ENCODE measurements around the gene PTPRB.

Gene PTPRB
- 0 to 0.12 (median 0.04) reads per million in 4 donors for total RNA-seq

DNA sequence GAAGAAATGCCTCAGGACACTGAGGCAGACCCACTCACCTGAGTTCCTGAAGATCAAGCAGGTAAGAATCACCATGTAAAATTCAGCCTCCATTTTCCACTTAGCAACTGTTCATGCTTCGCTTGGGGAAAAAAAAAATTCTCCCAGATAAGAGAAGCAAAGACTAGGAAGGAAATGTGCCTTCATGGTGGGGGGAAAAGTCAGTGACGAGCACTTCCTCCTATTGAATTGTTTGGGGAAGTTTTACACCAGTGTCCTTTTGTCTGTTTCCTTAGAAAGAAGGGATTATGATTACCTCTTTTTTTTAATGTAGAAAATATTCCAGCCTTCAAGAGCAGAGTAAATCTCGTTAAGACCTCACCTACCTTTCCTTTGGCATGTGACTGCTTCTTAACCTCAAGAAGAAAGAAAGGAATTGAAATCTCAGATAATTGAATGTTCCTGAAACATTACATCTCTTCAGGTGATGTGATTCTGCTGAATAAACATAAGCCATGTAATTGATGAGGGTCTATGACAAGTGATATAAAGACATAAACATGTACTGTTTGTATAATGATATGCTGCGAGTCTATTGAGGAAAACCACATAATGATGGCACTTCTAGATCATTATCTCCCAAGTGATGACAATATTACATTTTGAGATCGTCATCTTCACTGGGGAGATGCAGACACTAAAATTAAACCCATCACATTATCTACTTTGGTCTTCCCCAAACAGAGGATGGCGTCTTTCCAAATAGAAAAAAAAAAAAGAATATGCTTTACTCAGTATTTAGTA is at the start of gene PTPRB:
Gene PTPRB (minus strand): TSS at position 127 of the 783 bp plus-strand sequence. CDS start 34 bp downstream, at position 93.
- DNase-seq, result no peak

DNA sequence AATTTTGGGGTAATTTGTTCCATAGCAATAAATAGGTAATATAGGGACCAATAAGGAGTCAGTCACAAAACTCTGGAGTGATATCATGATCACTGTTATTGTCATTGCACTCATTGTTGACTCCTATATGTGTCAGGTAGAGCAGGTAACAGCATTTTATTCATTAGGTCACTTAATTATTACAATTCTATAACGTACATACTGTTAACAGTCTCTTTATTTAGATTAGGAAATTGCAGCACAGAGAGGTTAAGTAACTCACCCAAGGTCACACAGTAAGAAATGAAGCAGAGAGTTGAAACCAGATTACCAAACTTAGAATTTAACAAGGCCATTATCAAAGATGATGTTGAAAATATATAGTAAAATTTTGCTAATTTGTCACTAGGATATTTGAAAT is 49.7 kb upstream of the PTPRB start:
- no peak for DNase-seq

DNA sequence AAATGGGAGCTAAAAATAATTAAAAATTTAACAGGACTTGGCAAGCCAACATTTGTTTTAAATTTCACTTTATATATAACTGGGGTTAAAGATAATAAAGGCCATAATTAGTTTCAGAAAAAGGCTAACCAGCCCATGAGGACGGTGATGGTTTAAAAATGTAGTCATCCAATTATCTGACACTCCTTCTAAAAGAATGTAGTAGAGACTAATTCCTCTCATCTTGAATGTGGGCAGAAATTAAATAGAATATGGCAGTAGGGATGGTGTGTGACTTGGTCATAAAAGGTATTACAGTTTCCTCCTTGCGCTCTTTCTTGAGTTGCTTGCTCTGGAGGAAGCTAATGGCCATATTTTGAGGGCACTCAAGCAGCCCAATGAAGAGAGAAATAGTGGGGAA is 49.1 kb upstream of the PTPRB start:
- DNase-seq, result no peak

DNA sequence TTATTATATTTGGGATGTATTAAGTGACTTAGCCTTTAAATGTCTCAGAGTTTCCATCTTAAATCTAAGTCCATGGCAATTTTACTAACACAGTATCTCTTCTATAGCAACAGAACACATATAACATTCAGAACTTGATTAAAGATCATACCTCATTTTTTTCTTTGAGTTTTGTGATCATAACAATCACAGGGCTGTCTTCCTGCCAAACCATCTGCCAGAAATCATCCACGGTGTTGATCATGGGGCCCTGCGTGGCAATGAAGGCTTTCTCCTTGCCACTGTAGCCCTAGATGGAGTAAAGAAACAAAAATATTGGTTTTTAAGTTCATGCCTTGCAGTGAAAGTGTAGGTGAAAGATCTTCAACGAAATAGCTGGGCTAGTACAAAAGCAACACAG is 46.7 kb upstream of the PTPRB start:
- DNase-seq, result no peak

DNA sequence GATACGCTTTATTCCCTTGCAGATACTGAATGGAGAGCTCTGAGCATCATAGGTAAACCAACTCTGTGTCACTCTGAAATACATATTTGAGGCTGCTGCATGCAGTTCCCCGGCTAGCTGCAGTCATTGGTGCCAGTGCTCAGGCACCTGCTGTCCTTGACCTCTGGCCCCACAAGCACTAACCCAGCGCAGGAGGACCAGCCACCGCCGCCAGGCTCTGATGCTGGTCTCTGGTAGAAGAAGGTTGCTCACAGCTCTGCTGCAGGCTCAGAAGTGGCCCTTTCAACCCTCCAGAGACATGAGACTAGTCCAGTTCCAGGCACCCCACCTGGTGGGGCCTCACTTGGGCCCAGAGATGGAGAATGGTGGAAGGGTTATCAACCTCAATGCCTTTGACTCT is 34.5 kb upstream of the PTPRB start:
- DNase-seq, result no peak

DNA sequence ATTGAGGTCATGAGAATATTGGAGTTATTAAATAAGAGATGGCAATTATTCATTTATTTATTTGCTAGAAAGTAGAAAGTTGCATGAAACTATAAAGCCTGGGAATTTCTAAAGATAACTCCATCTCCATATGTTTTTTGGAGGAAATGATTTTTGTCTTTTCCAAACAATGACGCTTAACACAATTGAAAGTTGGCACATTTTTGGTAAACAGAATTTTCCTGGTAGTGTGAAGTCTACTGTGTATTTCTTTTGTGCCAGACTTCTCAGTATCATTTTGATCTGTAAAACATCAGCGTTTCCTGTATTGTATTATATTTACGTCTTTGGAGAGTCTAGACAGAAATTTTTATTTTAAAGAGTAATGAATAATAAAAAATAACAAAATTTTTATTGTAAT is 33.7 kb upstream of the PTPRB start:
- no peak for DNase-seq

DNA sequence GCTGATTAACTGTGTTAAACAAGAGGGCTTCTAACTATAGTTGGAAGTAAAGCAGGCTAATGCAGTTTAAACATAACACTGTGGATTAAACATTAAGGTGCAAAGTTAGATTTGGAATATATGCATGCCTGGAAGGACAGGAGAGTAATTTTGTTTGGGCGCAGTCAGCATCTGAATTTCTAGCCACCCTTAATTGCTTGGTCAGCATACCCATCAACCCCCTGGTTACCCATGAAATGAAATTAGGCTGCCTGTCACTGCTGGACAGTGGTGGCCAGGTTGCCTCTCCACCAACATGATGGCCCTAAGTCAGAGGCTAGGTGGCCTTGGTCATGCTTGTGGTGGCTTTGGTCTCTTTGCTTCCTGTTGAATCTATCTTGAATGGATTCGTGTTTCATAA is 30.0 kb upstream of the PTPRB start:
- no peak for DNase-seq

DNA sequence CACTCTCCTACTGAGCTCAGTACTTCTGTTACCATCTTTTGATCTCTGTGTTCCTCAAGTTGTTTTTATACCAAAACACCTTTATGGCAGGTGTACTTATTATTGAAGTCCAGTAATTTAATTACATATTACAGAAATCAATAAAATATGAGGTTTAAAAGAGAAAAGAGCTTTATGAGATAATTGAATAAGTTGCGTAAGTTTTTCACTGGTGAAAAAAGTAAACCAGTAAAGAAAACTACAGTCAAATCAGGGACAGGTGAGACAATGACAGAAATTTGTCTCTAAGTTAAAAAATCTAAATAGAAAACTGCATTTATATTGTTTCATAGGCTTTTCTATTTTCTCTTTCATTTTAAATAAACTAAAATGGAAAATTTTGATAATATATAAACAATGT is 29.1 kb upstream of the PTPRB start:
- no peak for DNase-seq

DNA sequence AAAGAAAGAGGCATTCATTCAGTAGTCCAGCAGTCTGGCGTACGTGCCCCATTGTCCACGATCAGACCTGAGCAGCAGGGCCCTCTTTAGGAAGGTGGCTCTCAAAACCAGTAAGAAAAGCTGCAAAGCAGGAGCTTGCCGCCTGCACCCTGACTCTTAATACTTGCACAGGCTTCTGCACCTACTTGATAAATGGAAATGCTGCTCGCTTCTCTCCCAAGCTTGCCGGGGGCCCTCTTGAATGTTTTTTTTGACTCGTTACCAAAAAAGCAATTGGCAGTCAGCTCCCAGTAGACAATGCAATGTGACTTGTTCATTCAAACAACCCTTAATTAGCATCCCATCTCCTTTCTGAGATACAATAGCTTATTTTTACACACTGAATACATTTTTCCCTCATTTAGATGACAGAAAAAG is 27.2 kb upstream of the PTPRB start:
- no peak for DNase-seq

DNA sequence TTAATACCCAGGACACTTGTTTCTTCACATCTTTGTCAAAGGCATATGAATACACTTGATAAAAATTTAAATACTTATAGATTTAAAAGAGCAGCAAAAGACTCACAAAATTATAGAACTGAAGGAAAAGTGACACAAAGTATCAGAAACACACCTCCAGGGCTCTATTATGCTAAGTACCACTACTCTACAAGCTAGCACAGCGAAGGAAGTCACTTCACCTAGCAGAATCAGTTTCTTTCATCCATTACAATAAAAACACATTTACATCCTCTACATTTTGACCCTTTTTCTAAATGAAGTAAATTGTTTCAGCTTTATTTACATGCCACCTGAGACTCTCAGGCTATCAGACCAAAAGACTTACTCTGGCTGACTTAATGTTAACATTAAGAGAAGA is 26.6 kb upstream of the PTPRB start:
- no peak for DNase-seq

DNA sequence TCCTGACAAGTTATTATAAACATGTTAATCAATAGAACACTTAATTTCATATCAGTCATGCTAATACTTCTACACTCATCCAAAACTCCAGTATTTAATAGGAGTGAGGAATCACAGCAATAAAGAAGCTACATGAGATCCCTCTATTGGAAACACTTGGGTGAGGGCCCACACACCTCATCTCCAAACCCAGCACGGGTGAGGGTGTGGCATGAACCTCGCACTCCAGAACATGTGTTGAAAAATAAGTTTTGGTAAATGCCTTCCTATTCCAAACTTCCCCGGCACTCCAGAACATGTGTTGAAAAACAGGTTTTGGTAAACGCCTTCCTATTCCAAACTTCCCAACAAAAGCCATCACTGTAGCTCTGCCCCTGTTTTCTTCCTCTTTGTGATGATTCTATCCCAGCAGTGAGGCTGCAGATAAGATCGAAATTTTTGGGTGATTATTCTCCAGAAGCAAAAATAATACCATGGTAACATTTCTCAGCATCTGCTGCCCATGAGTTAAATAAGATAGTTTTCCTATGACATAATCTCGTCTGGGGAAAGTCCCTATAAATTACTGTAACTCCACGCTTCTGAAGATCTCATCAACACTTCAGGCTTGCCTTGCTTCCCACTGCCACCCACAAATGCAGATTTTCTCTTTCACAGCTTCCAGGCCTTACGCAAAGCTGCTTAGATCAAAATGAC is 24.4 kb upstream of the PTPRB start:
- DNase-seq, result no peak

DNA sequence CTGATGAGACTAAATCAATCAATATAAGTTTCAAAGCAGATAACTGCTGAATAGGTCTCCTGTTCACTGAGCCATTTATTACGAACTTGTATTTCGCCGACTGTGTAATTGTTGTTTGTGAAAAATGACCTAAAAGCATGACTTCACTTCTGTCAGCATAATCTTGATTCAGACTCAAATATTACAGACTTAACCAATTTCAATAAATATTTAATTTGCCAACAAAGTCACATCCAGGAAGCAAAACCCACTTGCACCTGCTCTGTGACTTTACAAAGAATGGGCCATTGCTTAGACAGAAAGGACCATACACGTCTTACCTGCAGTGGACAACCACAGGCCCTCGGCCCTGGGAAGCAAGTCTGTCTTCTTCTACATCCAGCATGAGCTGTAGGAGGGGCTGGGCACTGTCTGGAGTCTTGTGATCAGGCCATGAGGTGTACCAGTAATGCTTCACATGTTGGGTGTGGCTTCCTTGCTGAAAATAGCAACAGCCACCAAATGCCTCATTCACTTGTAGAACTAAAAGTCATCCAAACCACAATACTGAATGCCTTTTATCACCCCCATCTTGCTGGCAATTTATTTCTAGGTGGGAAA is 23.5 kb upstream of the PTPRB start:
- DNase-seq, result no peak

DNA sequence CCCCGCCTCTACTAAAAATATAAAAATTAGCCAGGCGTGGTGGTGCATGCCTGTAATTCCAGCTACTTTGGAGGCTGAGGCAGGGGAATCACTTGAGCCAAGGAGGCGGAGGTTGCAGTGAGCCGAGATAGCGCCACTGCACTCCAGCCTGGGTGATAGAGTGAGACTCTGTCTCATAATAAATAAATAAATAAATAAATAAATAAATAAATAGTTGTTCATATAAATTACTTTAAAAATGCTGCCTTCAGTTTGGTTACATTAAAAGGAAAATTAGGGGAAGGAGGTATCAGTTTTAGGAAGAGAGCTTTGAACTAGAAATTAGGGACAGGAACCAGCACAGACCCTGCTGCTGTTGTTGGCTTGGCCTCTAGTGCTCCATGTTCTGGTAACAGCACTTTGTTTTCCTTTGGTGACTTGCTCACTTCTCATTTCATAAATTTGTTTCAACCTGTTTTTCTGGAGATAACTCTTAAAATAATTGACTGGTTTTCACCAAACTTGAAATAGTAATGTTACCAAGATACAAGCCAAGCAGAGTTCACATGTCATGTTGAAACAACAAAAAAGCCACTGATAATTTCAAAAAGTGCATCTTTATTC is 22.9 kb upstream of the PTPRB start:
- no peak for DNase-seq

DNA sequence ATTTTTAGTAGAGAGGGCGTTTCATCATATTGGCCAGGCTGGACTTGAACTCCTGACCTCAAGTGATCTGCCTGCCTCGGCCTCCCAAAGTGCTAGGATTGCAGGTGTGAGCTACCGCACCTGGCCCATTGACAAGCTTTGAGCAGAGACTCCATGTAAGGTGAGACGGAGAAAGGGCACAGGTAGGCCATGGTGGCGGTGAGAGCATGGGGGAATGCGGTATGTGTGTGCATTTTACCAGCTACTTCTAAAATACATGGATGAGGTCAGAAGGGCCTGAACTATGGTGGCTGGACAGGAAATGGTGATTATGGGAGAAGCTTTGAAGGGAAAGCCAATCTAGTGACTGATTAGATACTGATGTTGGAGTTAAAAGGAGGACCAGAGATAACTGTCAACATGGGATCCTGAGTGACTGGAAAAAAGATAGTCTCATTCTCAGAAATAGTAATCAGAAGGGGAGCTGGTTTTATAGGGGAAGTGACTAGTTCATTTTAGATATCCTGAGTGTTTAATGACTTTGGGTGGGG is 21.9 kb upstream of the PTPRB start:
- DNase-seq, result no peak

DNA sequence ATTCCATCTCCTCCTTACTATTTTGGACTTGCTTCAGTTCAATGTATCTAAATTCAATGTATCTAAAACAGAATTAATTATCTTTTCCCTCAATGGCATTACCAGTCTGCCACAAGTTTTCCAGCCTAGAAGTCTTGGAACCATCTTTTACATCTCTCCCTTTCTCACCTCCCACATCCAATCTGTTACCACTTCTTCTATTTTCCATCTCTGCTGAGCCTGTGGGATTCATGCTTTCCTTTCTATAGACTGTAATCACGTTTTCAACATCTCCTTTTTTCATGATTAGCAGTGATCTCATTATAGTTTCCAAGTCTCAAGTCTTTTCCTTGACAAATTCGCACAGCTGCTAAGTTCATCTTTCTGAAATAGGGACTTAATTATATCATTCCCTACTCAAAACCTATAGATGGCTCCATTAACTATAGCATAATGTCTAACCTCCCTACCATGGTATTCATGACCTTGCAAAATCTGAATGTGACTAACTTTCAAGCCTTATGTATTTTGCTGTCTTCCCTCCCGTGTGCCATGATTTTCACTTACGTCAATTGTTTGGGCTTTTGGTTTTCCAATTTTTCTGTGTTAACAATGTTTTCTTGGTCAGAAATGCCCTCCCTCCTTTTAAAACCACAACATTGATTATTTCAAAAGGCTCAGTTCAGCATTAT is 20.5 kb upstream of the PTPRB start:
- DNase-seq, result no peak

DNA sequence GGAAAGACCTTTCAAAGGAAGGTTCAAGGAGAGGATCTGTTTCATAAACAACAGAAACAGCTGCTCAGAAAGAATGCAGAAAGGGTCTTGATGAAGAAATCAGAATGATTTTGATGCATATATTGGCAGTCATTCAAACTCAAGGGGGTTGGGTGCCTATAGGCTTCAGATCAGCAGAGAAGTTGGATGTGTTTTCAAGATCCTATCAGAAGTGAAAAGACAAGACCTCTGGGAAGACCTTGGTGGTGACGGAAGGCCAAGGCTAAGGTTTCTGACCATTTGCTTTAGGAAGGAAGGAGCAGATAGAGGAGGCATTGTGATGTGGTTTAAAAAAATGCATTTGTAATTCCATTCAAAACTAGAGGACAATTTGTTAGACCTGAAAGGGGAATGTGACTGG is 15.2 kb upstream of the PTPRB start:
- DNase-seq, result no peak

DNA sequence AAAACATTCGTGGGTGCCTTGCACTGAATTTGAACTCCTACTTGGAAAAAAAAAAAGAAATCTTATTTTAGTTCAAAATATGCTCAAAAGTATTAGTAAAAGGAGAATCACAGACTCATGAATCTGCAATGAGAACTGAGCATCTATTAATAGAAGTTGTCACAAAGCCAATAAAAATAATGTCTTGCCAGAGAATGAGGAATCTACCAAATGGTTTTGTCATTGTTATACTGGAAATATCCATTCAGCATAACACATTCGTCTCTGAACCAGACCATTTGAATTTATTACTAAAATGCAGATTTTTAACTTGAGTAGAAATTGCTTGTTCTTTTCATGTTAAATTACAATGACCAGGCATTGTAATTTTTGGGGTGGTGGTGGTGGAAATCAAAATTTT is 11.6 kb upstream of the PTPRB start:
- no peak for DNase-seq

DNA sequence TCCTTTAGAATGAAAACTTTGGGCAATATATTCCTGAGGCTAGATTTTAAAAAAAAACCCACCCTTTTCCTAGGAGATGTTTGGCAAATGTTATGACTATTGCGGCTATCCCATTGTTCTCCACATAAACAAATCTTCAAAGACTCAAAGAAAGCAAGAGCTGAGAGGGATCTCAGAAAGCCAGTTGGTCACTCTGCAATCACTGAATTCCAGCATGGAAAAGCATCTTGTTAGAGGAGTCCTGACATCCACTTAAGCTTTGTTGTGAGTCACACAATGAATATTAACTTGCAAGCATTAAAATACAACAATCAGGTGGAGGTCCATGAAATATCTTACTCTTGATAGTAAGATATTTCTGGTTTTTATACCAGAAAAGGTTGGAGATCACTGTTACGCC is 11.0 kb upstream of the PTPRB start:
- DNase-seq, result no peak

DNA sequence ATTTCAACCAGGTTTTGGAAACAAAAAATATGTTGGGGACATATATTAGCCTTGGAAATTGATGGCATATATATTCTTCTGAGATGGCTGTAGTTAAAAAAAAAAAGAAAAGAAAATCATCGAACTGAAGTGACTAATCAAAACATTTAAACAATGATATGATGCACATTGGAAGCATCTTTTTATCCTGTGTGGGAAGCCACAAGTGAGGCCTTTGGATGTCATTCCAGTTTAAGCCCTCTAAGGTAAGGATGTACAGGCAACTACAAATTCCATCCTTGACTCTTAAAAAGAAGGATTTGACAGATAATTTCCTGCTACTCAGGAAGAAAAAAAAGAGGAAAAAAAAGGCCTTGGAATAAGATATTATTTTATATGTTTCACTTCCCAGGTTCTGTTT is 9.6 kb upstream of the PTPRB start:
- no peak for DNase-seq

DNA sequence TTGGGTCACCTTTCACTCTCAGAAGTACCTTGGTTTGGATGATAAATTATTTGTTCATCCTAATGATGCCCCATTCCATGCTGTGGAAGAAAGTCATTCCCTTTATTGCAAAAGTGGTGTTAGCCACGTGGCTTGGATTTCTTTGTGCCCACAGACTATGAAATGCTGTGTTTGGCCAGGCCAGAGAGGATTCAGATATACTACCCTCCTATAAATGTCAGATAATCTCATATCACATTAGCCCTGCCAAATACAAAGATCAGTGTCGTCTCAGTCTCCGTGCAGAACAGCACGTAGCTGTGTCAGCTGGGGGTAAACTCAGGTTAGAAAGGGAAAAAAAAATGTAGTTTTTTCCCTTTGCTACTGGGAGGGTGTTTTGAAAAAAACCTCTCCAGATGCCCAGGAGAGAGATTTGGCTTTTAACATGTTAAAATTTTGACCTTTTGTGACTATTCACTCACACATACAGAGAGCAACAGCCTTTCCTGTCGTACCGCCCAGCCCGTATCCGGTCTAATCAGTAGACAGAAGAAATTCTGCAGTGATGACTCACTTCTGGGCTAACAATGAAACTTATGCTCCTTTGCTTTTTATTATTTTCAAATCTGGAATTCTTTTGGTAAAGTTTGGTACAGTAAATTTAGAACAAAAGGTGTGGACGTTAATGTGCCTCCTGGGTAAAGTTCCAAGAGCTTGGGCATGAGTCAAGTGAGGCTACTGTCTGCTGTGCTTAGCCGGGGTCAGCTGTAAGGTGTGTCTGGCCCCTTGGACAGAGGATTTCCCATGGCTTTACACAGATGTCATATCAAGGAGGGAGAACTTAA is 8.5 kb upstream of the PTPRB start:
- peak in 1 of 5 donors; percentile 5 for DNase-seq

DNA sequence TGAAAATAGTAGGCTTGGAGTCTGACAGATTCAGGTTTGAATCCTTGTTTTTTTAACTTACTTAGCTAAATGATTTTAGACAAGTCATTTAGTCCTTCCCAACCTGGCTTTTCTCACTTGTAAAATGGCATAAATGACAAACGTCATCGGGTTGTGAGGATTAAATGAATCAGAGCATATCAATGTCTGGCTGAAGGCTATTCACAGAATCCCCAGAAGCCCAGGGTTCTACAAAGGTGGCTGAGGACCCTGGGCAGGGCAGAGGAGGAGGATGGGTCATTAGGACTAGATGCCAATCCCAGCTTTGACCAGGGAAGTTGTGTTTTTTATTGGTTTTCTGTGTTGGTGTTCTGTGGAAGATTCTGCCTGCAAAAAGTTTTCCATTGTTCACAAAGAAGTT is 7.6 kb upstream of the PTPRB start:
- DNase-seq, result no peak

DNA sequence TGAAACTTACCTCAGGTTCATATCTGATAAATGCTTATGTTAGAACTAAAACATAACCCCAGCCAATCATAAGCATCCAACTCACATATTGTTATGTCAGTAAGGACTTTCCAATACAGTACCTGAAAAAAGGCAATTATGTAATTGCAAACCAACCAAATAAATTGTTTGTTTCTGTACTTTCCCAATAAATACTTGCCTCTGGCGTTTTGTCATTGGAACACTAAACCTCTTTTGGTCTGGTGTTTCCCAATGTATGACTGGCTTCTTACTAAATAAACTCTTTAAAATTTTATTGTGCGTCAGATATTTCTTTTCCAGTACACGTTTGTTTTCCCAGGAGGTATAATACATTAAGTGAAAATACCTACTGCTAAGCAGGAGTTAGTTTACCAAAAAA is 6.7 kb upstream of the PTPRB start:
- no peak for DNase-seq
